Liver (tissue), 9 donors: ENCODE data around the gene SOX15. TPM values are rescaled to one million over a fixed set of nuclear protein-coding genes. Genes with fewer than 3 reads are reported as not detected.

Experiments used
- DNase-seq: peaks from one replicate; pipeline ENCODE4 v3.0.0-alpha.2; 2017; ENCODE audit warnings: low spot score
- H3K27ac ChIP-seq, 2 donors: one replicate each; pipeline ENCODE4 v1.7.0; 2013; ENCODE audit warnings: inconsistent platforms in 2 of 2, low read length in 2 of 2, control low read depth in 1 of 2, low read depth in 1 of 2, mild to moderate bottlenecking in 1 of 2
- H3K27me3 ChIP-seq, 4 donors: one replicate each; pipeline versions ENCODE4 v1.6.1 to v1.7.0; 2013; ENCODE audit warnings: low read length in 3 of 4, inconsistent platforms in 1 of 4, mild to moderate bottlenecking in 1 of 4, moderate library complexity in 1 of 4; ENCODE audit not compliant: control insufficient read depth in 4 of 4, insufficient read depth in 4 of 4
- H3K36me3 ChIP-seq, 4 donors: one replicate each; pipeline versions ENCODE4 v1.6.1 to v1.7.0; 2013; ENCODE audit warnings: low read length in 3 of 4, mild to moderate bottlenecking in 3 of 4, low read depth in 1 of 4, moderate library complexity in 1 of 4; ENCODE audit not compliant: control insufficient read depth in 4 of 4, insufficient read depth in 3 of 4
- H3K4me1 ChIP-seq, 4 donors: one replicate each; pipeline versions ENCODE4 v1.6.1 to v1.7.0; 2013; ENCODE audit warnings: low read length in 3 of 4, mild to moderate bottlenecking in 3 of 4, moderate library complexity in 1 of 4; ENCODE audit not compliant: control insufficient read depth in 4 of 4, insufficient read depth in 4 of 4
- H3K4me3 ChIP-seq, 3 donors: one replicate each; pipeline versions ENCODE4 v1.6.1 to v1.7.0; 2013; ENCODE audit warnings: low read length in 3 of 3, control low read depth in 1 of 3, low read depth in 1 of 3, mild to moderate bottlenecking in 1 of 3
- H3K9ac ChIP-seq, 2 donors: one replicate each; pipeline ENCODE4 v1.7.0; 2013; ENCODE audit warnings: low read length in 2 of 2, mild to moderate bottlenecking in 2 of 2, moderate library complexity in 2 of 2, control low read depth in 1 of 2, low read depth in 1 of 2
- H3K9me3 ChIP-seq, 4 donors: one replicate each; pipeline versions ENCODE4 v1.6.1 to v1.7.0; 2013; ENCODE audit warnings: low read length in 3 of 4; ENCODE audit not compliant: control insufficient read depth in 4 of 4
- CTCF ChIP-seq: fragments of 150-350 bp; IDR thresholded peaks from 2 replicates; pipeline ENCODE4 v1.5.1; 2017; ENCODE audit warnings: improper control_type of control experiment, low read depth, low read length; ENCODE audit not compliant: missing input control
- EGR1 ChIP-seq, 2 donors: IDR thresholded peaks; 2 replicates each; pipeline ENCODE4 v1.6.1; 2016 to 2018; ENCODE audit warnings: antibody characterized with exemption in 2 of 2, low read depth in 2 of 2
- FOXA1 ChIP-seq: IDR thresholded peaks from 2 replicates; pipeline ENCODE4 v1.6.1; 2016; ENCODE audit warnings: antibody characterized with exemption
- FOXA2 ChIP-seq: IDR thresholded peaks from 2 replicates; pipeline ENCODE4 v1.6.1; 2016; ENCODE audit warnings: antibody characterized with exemption
- GABPA ChIP-seq, 2 donors: IDR thresholded peaks in 1 of 2; conservative IDR thresholded peaks in 1 of 2; 2 replicates each; pipeline ENCODE4 v1.6.1; 2016; ENCODE audit warnings: antibody characterized with exemption in 2 of 2, mild to moderate bottlenecking in 1 of 2, moderate library complexity in 1 of 2
- HNF4A ChIP-seq, 2 donors: conservative IDR thresholded peaks; 2 replicates each; pipeline ENCODE4 v1.6.1; 2016; ENCODE audit warnings: antibody characterized with exemption in 2 of 2, mild to moderate bottlenecking in 2 of 2
- HNF4G ChIP-seq: IDR thresholded peaks from 2 replicates; pipeline ENCODE4 v1.6.1; 2016; ENCODE audit warnings: antibody characterized with exemption
- JUND ChIP-seq, 2 donors: IDR thresholded peaks; 2 replicates each; pipeline ENCODE4 v1.6.1; 2016; ENCODE audit warnings: antibody characterized with exemption in 2 of 2
- MAX ChIP-seq: IDR thresholded peaks from 2 replicates; pipeline ENCODE4 v1.6.1; 2016; ENCODE audit warnings: antibody characterized with exemption
- NR2F2 ChIP-seq: IDR thresholded peaks from 2 replicates; pipeline ENCODE4 v1.6.1; 2016; ENCODE audit warnings: antibody characterized with exemption
- RAD21 ChIP-seq, 2 donors: IDR thresholded peaks; 2 replicates each; pipeline ENCODE4 v1.6.1; 2016; ENCODE audit warnings: antibody characterized with exemption in 2 of 2, mild to moderate bottlenecking in 2 of 2
- REST ChIP-seq: IDR thresholded peaks from 2 replicates; pipeline ENCODE4 v1.6.1; 2016; ENCODE audit warnings: antibody characterized with exemption, mild to moderate bottlenecking
- RXRA ChIP-seq, 2 donors: IDR thresholded peaks; 2 replicates each; pipeline ENCODE4 v1.6.1; 2017 to 2018; ENCODE audit warnings: antibody characterized with exemption in 2 of 2, mild to moderate bottlenecking in 1 of 2
- SP1 ChIP-seq: IDR thresholded peaks from 2 replicates; pipeline ENCODE4 v1.6.1; 2018; ENCODE audit warnings: antibody characterized with exemption, mild to moderate bottlenecking
- TAF1 ChIP-seq: conservative IDR thresholded peaks from 2 replicates; pipeline ENCODE4 v1.6.1; 2016; ENCODE audit warnings: antibody characterized with exemption, mild to moderate bottlenecking
- YY1 ChIP-seq: IDR thresholded peaks from 2 replicates; pipeline ENCODE4 v1.6.1; 2016; ENCODE audit warnings: antibody characterized with exemption, mild to moderate bottlenecking
- ZBTB33 ChIP-seq: IDR thresholded peaks from 2 replicates; pipeline ENCODE4 v1.6.1; 2016; ENCODE audit warnings: antibody characterized with exemption
- WGBS: extraction: QIAGEN DNeasy Blood & Tissue Kit; methylation state at CpG from one replicate; pipeline ENCODE4 v1.1.7; 2013; 5-methylcytosine and 5-hydroxymethylcytosine counted together
- polyA plus RNA-seq, 2 donors: library from polyadenylated mRNA; stranded (reverse) in 1 of 2; unstranded in 1 of 2; fragments of 200-250 nt in 1 of 2; fragments of >200 nt in 1 of 2; fragmentation: Nextera tagmentation in 1 of 2; extraction: Ambion mirVana in 1 of 2; gene quantifications; one replicate each; pipeline versions ENCODE4 v1.2.1 to v1.2.3, GENCODE V29; 2013 to 2015
- total RNA-seq, 2 donors: library from RNA; depleted of rRNA; stranded (reverse); fragments of >200 nt; gene quantifications; one replicate each; pipeline ENCODE4 v1.2.3, GENCODE V29; 2014
- TF ChIP-seq, protein P1 (sequence below): IDR thresholded peaks from 2 replicates; pipeline ENCODE4 v1.6.1; 2016; ENCODE audit warnings: antibody characterized with exemption
- donor health status: healthy.
- donor health status: healthy.
- donor health status: healthy.
- donor health status: healthy.
- donor health status: healthy.

SOX15 gene
- total and polyA plus RNA-seq, 4 donors = 0.06 to 0.33 (median 0.17) TPM; not detected in 1

DNA sequence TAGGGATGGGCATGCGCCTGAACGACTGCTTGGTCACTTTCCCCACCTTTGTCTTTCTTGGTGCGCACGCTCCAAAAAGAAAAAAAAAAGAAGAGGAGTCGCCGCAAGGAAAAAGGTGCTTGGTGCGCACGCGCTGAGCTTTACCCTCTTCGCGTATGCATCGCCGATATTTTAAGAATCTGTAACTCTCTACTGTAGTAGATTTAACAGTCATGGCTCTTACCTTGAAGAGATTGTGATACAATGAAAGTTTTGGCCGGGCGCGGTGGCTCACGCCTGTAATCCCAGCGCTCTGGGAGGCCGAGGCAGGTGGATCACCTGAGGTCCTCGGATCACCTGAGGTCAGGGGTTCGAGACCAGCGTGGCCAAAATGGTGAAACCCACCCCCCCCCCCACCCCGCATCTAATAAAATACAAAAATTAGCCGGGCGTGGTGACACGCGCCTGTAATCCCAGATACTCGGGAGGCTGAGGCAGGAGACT lies 25.4 kb upstream of the SOX15 start:
- peak overlapping the region; percentile 69 to 79 for H3K9ac ChIP-seq
- H3K4me3 ChIP-seq = peak overlapping the region in 2 of 3 donors; percentile 26 to 53
- no peaks in the 10 kb centered on the region for H3K27me3 ChIP-seq
- H3K9me3 ChIP-seq = no peaks in the 10 kb centered on the region
- DNase-seq = no peak
- peaks cover 4 to 33% (median 26%) of the 10 kb centered on the region in 4 donors for H3K4me1 ChIP-seq
- no peak for TF ChIP-seq HNF4G
- peak; percentile 58 for TF ChIP-seq ZBTB33
- TF ChIP-seq EGR1 (IDR thresholded peaks at IDR 0.05; ENCODE audit: low read depth in 2 of 2) = peak in 1 of 2 donors; percentile 2
- TF ChIP-seq GABPA (IDR thresholded peaks at IDR 0.05 in 1 of 2, conservative IDR thresholded peaks at IDR 0.05 in 1 of 2) = no peak
- no peak for TF ChIP-seq TAF1
- TF ChIP-seq YY1 = peak; percentile 74
- no peak for TF ChIP-seq CTCF
- TF ChIP-seq SP1 = peak; percentile 57
- TF ChIP-seq, protein P1, sequence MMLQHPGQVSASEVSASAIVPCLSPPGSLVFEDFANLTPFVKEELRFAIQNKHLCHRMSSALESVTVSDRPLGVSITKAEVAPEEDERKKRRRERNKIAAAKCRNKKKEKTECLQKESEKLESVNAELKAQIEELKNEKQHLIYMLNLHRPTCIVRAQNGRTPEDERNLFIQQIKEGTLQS = peak; percentile 40
- peak; percentile 60 to 67 for TF ChIP-seq RXRA (IDR thresholded peaks at IDR 0.05)
- no peak for TF ChIP-seq RAD21 (IDR thresholded peaks at IDR 0.05)
- no peak for TF ChIP-seq NR2F2
- no peak for TF ChIP-seq JUND (IDR thresholded peaks at IDR 0.05)
- TF ChIP-seq HNF4A (conservative IDR thresholded peaks at IDR 0.05) = peak; percentile 46 to 47
- no peak for TF ChIP-seq FOXA1
- peak; percentile 72 for TF ChIP-seq MAX
- TF ChIP-seq REST = no peak
- TF ChIP-seq FOXA2 = no peak
- H3K27ac ChIP-seq = peak overlapping the region; percentile 86 to 91
- WGBS = 8% methylated on average over 28 of the region's 28 CpGs
- H3K36me3 ChIP-seq = no peaks in the 10 kb centered on the region
